Stromal cell of bone marrow (primary cell): ENCODE data around the gene CD300LG.
A peak's percentile ranks its signal among the peaks of the same experiment; 100 is the strongest.
"Not testable (repeated sequence)": the region's sequence is repeated elsewhere in the genome, so short reads cannot be mapped to it uniquely, and the experiment has no call there.

Experiments
- DNase-seq: peaks from one replicate; pipeline ENCODE4 v3.0.0-alpha.2; 2012; ENCODE audit warnings: low read depth

The CD300LG gene

GRCh38 chr17:43879723-43880419, 32.9 kb downstream of the CD300LG start:
- DNase-seq: no peak

GRCh38 chr17:43880420-43880991, 33.5 kb downstream of the CD300LG start:
- DNase-seq: no peak

- no peak for DNase-seq
Measured at GRCh38 chr17:43881181-43881580, 34.2 kb downstream of the CD300LG start.

- DNase-seq: no peak
Measured at GRCh38 chr17:43881758-43882505, 35.0 kb downstream of the CD300LG start.

DNA sequence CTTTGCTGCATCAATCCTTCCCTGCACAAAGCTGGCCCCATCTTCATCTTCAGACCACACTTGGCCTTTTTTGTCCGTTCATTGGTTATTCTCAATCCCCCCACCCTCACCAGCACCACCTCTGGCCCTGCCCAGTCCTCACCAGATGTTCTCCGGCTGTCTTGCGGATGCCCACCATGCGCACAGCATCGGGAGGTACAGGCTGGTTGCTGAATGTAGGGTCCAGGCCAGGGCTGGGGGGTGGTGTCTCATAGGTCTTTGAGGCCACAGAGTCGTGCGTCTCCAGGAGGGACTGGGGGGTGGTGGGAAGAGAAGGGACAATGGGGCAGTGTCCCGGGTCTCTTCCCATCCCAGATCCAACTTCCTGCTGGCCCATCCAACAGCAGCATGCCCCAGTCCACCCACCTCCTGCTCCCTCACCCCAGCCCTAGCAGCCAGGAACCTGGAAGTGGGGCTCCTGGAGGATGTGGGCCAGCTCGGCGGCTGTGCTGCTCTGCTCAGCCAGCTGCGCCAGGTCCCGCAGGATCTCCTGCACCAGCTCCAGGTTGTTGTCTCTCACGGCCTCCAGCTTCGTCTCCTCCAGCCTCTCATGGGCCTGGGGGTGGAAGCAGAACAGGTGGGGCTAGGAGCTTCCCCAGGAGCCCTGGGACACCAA, 35.9 kb downstream of the CD300LG start:
- no peak for DNase-seq

- no peak for DNase-seq
Measured at GRCh38 chr17:43888548-43888947, 41.6 kb downstream of the CD300LG start.

- DNase-seq: no peak
Measured at GRCh38 chr17:43890240-43890639, 43.3 kb downstream of the CD300LG start.

DNA sequence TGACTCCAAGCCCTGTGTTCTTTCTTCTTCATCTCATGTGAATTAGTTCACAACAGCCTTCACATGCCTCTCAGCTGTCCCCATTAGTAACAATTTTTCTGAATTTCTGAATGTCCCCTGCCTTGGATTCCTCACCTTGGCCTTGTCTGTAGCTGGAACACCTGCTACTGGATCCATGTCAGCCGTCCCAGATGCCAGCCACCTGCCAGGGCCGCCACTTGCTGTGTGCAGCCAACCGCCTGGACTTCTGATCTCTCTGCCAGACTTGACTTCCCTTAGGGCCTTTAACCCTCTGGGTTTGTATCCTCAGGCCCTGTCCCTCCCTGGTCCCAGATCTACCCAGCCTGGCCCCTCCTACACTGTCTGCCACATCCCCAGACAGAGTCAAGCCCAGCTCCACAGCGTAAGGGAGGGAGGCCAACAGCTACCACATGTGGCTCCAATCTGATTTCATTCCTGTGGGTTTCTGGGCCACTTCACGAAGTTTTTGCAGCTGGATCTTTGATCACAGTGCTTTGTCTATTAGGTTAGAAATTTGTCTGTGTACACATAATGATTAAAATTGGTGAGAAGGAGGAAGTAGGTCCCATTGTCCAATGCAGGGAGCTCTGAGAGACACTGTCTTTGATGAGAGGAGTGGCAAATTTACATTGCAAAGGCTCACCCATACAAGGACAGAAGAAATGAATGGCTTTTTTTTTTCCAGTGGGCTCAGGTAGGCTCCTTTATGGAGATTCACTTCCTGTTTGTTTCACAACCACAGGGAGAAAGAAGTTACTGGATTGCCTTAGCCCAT, 45.1 kb downstream of the CD300LG start:
- DNase-seq: no peak

- no peak for DNase-seq
Measured at GRCh38 chr17:43892647-43892952, 45.6 kb downstream of the CD300LG start.

- DNase-seq: not testable (repeated sequence)
Measured at GRCh38 chr17:43894494-43894893, 47.5 kb downstream of the CD300LG start.

GRCh38 chr17:43897831-43898230, 50.9 kb downstream of the CD300LG start:
- DNase-seq: no peak

- no peak for DNase-seq
Measured at GRCh38 chr17:43898446-43898845, 51.5 kb downstream of the CD300LG start.

GRCh38 chr17:43900183-43900857, 53.3 kb downstream of the CD300LG start:
- DNase-seq: peak; percentile 65

- no peak for DNase-seq
Measured at GRCh38 chr17:43900858-43901754, 54.1 kb downstream of the CD300LG start.

DNA sequence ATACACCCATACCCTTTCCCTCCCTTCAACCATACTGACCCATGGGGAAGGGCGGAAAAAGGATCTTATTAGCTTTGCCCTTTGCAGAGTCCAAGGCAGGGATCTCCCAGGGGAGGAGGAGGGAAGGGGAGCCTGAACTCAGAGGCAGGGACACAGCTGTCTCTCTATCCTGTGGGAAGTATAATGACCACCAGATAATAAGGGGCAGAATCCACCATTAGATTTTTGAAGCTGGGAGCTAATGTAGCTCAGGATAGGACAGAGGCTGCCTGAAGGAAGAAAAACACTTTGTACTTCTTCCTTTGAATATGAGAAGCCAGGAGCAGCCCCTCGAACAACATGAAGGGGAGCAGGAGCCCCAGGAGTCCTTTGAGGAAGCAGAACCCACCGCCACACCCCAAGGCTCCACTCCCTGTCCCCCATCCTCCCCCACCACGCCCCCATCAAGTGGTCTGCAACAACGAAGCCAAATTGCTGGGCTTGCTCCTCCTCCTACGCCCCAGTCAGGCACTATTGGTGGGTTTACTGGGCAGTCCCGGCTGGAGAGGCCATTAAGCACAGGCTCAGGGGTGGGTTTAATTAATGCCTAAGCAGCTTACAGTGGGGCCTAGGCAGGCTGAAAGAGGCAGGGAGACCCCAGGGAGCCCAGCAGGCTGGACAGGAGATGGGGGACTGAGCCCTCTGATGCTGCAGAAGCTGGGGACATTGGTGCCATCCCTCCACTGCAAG, 55.0 kb downstream of the CD300LG start:
- DNase-seq: no peak

DNA sequence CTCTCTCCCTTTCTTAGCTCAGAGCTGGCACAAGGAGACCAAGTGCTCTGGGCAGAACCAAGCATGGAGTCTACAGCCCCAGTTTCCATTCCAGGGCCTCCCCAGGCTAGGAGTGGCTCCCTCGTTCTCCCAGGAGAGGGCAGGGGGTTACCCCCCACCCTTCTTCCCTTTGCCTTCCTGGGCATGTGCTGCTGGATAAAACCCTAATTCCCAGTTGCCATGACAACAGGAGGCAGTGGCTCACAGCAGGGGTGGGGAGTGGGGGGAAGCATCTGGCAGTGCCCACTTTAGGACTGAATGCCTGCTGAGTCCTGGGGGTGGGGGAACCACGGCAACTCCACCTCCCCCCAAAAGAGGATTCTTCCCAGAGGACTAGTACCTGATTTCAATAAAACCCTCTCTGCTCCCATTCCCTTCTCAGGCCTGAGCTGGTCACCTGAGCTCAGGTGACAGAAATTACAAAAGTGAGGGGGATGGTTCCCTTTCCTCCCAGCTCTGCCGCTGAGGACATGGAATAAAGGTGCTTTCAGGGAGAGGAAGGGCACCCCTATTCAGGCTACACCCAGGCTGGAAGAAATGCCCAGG, 58.5 kb downstream of the CD300LG start:
- no peak for DNase-seq

- DNase-seq: peak; percentile 47
Measured at GRCh38 chr17:43905985-43906852, 59.2 kb downstream of the CD300LG start.

GRCh38 chr17:43906951-43907424, 60.0 kb downstream of the CD300LG start:
- DNase-seq: no peak
